ENCODE data around the gene CACNB2. TPM values are rescaled to one million over a fixed set of nuclear protein-coding genes. Genes with fewer than 3 reads are reported as not detected.

CACNB2 gene
- total RNA-seq, 1 donor from 2014 or later: 0.96 TPM

DNA sequence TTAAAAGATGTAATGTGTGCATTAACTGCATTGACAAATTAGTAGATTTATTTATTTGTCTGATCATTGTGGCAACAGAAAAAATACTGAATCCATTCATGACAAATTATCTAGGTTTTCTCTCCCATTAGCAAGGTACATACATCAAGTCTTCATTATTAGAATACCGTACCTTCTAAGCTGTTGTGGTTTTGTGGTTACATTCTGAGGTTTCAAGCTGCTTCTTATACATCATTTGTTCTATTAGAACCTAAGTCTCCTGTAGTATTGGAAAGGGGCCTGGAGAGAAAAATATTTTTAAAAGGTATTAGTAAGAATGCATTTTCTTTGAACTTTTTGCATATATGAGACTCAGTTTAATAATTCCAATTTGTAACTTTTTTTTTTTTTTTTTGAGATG, 26.3 kb upstream of the CACNB2 start:
- Histone ChIP-seq H3K36me3 (no peaks in the 10 kb centered on the region), H3K4me3 (no peak overlapping the region), H3K27me3 (no peaks in the 10 kb centered on the region), H3K27ac (no peak overlapping the region), H3K4me1 (no peaks in the 10 kb centered on the region), H3K9me3 (no peaks in the 10 kb centered on the region)
- TF ChIP-seq, protein P1, sequence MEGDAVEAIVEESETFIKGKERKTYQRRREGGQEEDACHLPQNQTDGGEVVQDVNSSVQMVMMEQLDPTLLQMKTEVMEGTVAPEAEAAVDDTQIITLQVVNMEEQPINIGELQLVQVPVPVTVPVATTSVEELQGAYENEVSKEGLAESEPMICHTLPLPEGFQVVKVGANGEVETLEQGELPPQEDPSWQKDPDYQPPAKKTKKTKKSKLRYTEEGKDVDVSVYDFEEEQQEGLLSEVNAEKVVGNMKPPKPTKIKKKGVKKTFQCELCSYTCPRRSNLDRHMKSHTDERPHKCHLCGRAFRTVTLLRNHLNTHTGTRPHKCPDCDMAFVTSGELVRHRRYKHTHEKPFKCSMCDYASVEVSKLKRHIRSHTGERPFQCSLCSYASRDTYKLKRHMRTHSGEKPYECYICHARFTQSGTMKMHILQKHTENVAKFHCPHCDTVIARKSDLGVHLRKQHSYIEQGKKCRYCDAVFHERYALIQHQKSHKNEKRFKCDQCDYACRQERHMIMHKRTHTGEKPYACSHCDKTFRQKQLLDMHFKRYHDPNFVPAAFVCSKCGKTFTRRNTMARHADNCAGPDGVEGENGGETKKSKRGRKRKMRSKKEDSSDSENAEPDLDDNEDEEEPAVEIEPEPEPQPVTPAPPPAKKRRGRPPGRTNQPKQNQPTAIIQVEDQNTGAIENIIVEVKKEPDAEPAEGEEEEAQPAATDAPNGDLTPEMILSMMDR (IDR thresholded peaks at IDR 0.05): no peak
- no peak for DNase-seq (ENCODE audit: low spot score in 2 of 2)
- intact Hi-C loops (cut with DNase I): no loop called here

DNA sequence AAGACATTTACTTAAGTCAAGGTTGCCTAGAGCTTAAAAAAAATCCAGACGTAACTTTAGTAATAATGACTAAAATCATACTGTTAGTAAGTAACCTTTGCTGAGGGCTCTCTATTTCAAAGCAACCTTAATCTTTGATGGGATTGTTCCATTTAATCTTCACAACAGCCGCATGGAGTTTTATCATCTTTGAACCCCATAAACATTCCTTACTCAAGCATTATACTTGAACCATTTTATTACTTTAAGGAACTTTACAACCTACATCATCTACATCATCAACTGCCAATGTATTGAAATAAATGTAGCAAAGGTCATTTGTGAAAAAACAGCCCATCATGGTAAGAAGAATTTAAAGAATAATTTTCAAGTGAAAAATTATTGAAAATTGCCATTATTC, 22.9 kb upstream of the CACNB2 start:
- Histone ChIP-seq H3K9me3 (no peaks in the 10 kb centered on the region), H3K4me1 (no peaks in the 10 kb centered on the region), H3K27me3 (no peaks in the 10 kb centered on the region), H3K36me3 (no peaks in the 10 kb centered on the region), H3K4me3 (no peak overlapping the region), H3K27ac (no peak overlapping the region)
- intact Hi-C loops (cut with DNase I): no loop called here
- TF ChIP-seq, protein P1 (IDR thresholded peaks at IDR 0.05): no peak
- no peak for DNase-seq (ENCODE audit: low spot score in 2 of 2)

DNA sequence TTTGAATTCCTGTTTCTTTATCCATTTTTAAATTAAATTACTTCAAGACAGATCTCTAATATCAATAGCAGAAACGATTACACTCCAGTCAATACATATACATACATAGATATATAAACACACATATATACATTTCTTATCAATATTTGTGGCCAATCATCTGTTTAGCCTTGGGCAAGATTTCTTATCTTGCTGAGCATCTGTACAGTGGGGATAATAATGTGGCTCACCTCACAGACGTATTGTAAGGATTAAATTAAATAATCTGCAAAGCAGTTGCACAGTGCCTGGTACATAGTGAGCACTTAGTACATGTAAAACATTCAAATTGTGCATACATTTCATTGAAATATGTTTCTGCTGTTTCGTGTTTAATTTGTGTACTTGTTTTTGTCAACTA, 17.5 kb upstream of the CACNB2 start:
- no peaks in the 10 kb centered on the region for H3K27me3 ChIP-seq
- DNase-seq (ENCODE audit: low spot score in 2 of 2): no peak
- H3K4me1 ChIP-seq: no peaks in the 10 kb centered on the region
- no peak overlapping the region for H3K4me3 ChIP-seq
- H3K27ac ChIP-seq: no peak overlapping the region
- no peaks in the 10 kb centered on the region for H3K9me3 ChIP-seq
- TF ChIP-seq, protein P1 (IDR thresholded peaks at IDR 0.05): no peak
- intact Hi-C loops (cut with DNase I): no loop called here
- H3K36me3 ChIP-seq: no peaks in the 10 kb centered on the region

DNA sequence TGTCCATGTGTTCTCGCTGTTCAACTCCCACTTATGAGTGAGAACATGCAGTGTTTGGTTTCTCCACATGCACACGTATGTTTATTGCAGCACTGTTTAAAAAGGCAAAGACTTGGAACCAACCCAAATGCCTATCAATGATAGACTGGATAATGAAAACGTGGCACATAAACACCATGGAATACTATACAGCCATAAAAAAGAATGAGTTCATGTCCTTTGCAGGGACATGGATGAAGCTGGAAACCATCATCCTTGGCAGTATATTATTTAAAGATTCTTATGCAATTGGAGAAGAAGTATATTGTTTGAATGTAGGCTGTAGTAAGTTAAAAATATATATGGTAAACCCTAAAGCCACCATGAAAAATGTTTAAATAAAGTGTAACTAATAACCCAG, 7.2 kb upstream of the CACNB2 start:
- intact Hi-C loops (cut with DNase I): no loop called here
- Histone ChIP-seq H3K4me3 (no peak overlapping the region), H3K36me3 (no peaks in the 10 kb centered on the region), H3K27me3 (no peaks in the 10 kb centered on the region), H3K4me1 (no peaks in the 10 kb centered on the region), H3K9me3 (no peaks in the 10 kb centered on the region), H3K27ac (no peak overlapping the region)
- TF ChIP-seq, protein P1 (IDR thresholded peaks at IDR 0.05): no peak
- no peak for DNase-seq (ENCODE audit: low spot score in 2 of 2)

DNA sequence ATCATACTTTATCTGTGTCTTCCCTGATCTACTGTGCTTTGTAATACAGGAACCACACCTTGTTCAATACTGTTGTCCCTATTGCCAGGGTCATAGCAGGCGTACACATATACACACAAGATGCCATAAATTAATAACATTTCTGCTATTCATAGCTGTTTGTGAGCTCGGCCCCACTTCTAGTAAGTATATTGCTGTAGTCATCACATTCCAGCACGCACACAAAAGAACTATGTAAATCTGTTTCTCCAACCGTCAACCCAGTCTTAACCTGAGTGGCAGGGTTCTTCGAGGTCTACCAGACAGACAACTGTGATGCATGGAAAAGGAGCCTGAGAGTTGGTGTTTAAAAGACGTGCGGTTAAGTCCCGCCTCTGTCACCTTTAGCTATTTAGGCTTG, 5.7 kb upstream of the CACNB2 start:
- no peak overlapping the region for H3K4me3 ChIP-seq
- H3K27ac ChIP-seq: no peak overlapping the region
- TF ChIP-seq, protein P1 (IDR thresholded peaks at IDR 0.05): no peak
- no peaks in the 10 kb centered on the region for H3K27me3 ChIP-seq
- DNase-seq (ENCODE audit: low spot score in 2 of 2): no peak
- peaks cover 0 to 2% of the 10 kb centered on the region in 2 donors for H3K4me1 ChIP-seq
- H3K9me3 ChIP-seq: no peaks in the 10 kb centered on the region
- H3K36me3 ChIP-seq: no peaks in the 10 kb centered on the region
- intact Hi-C loops (cut with DNase I): no loop called here

DNA sequence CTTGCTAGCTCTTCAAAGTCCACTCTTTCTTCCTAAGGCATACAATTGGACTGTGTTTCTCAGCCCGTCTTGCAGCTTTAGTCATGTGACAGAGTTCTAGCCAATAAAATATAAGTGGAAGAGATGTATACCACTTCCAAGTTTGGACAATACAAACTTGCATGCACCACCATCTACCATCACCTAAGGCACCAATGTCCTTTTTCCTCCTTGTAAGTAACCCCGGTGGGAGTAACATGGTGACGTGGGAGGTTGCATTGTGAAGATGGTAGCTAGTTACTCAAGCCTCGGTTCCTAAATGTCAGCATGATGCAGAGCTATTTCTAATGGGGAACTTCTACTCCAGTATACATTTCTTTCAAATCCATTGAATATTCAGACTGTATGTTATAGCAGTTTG, 5.3 kb upstream of the CACNB2 start:
- H3K27ac ChIP-seq: no peak overlapping the region
- no peaks in the 10 kb centered on the region for H3K9me3 ChIP-seq
- intact Hi-C loops (cut with DNase I): no loop called here
- DNase-seq (ENCODE audit: low spot score in 2 of 2): no peak
- TF ChIP-seq, protein P1 (IDR thresholded peaks at IDR 0.05): no peak
- H3K36me3 ChIP-seq: no peaks in the 10 kb centered on the region
- no peaks in the 10 kb centered on the region for H3K27me3 ChIP-seq
- H3K4me3 ChIP-seq: no peak overlapping the region
- H3K4me1 ChIP-seq: peaks cover 0 to 4% of the 10 kb centered on the region in 2 donors

All from ascending aorta (tissue), 2 donors.